H1 (cell line): ENCODE results near the gene HDAC7. TPM values are rescaled to one million over a fixed set of nuclear protein-coding genes. Genes with fewer than 3 reads are reported as not detected.

Source experiments
- CTCF ChIA-PET: fragments of 300-600 bp; sonication (Branson Sonifier 250); formaldehyde crosslinking; loops from one replicate; lab custom pipeline; 2021; ENCODE audit not compliant: partially characterized antibody; lab: Charles Lee
- POLR2A ChIA-PET: fragments of 300-600 bp; sonication (Branson Sonifier 250); formaldehyde crosslinking; loops from one replicate; lab custom pipeline; 2021; ENCODE audit warnings: inconsistent platforms; ENCODE audit not compliant: partially characterized antibody; lab: Charles Lee
- DNase-seq, 2 experiments: peaks; one replicate each; pipeline versions ENCODE4 v3.0.0 to v3.0.0-alpha.2; 2010 to 2022; ENCODE audit warnings: low spot score in 2 of 2, low read depth in 1 of 2, mixed read lengths in 1 of 2
- FAIRE-seq: peaks from 2 replicates; lab custom pipeline; 2011; peaks lifted over from hg19 to GRCh38; lab: Jason Lieb, UNC
- H2AFZ ChIP-seq: 2 replicates; pipeline ENCODE4 v1.8.1; 2012; ENCODE audit warnings: low read length, inconsistent platforms
- H2AK5ac ChIP-seq: 2 replicates; pipeline ENCODE4 v1.6.1; 2013; ENCODE audit warnings: low read depth, low read length
- H2BK120ac ChIP-seq: replicated peaks from 2 replicates; pipeline ENCODE3; 2013; ENCODE audit warnings: low read depth, low read length, inconsistent platforms
- H2BK12ac ChIP-seq: 2 replicates; pipeline ENCODE4 v1.6.1; 2013; ENCODE audit warnings: low read depth, low read length
- H2BK15ac ChIP-seq: 2 replicates; pipeline ENCODE4 v1.6.1; 2013; ENCODE audit warnings: low read length
- H2BK20ac ChIP-seq: 2 replicates; pipeline ENCODE4 v1.6.1; 2013; ENCODE audit warnings: low read length
- H2BK5ac ChIP-seq: 2 replicates; pipeline ENCODE4 v1.6.1; 2013; ENCODE audit warnings: low read depth, low read length
- H3K14ac ChIP-seq: 2 replicates; pipeline ENCODE4 v1.6.1; 2013; ENCODE audit warnings: inconsistent platforms; ENCODE audit not compliant: insufficient read length
- H3K18ac ChIP-seq: 2 replicates; pipeline ENCODE4 v1.6.1; 2013; ENCODE audit warnings: low read length; ENCODE audit errors: extremely low read depth
- H3K23ac ChIP-seq: 2 replicates; pipeline ENCODE4 v1.6.1; 2013; ENCODE audit warnings: inconsistent platforms; ENCODE audit not compliant: insufficient read length
- H3K23me2 ChIP-seq: 2 replicates; pipeline ENCODE4 v1.6.1; 2013; ENCODE audit warnings: low read depth, low read length
- H3K27ac ChIP-seq: 2 replicates; pipeline ENCODE4 v1.6.1; 2011; ENCODE audit warnings: low read depth, low read length, inconsistent platforms
- H3K27me3 ChIP-seq, 4 experiments: replicated peaks in 1 of 4; 1 replicate in 1 of 4; 2 replicates in 3 of 4; pipeline versions ENCODE4 v1.6.1 to v1.8.1; 2011 to 2013; ENCODE audit warnings: low read length in 3 of 4, mild to moderate bottlenecking in 3 of 4, inconsistent platforms in 2 of 4, mixed read lengths in 2 of 4, moderate library complexity in 1 of 4; ENCODE audit not compliant: control insufficient read depth in 3 of 4, insufficient read depth in 3 of 4; ENCODE audit errors: extremely low read depth in 1 of 4
- H3K36me3 ChIP-seq, 4 experiments: 2 replicates each; pipeline versions ENCODE4 v1.6.1 to v1.8.1; 2011 to 2013; ENCODE audit warnings: mild to moderate bottlenecking in 4 of 4, low read length in 3 of 4, moderate library complexity in 2 of 4, control low read depth in 1 of 4, inconsistent platforms in 1 of 4; ENCODE audit not compliant: insufficient read depth in 4 of 4, control insufficient read depth in 2 of 4
- H3K4ac ChIP-seq: replicated peaks from 2 replicates; pipeline ENCODE3; 2013; ENCODE audit warnings: low read length, low read depth, mixed read lengths, inconsistent platforms; ENCODE audit not compliant: insufficient read length
- H3K4me1 ChIP-seq, 4 experiments: replicated peaks in 1 of 4; 1 replicate in 1 of 4; 2 replicates in 3 of 4; pipeline versions ENCODE4 v1.6.1 to v1.8.1; 2011 to 2013; ENCODE audit warnings: low read length in 3 of 4, inconsistent platforms in 2 of 4, mixed read lengths in 1 of 4; ENCODE audit not compliant: insufficient read depth in 4 of 4, control insufficient read depth in 3 of 4
- H3K4me2 ChIP-seq, 2 experiments: 2 replicates each; pipeline versions ENCODE4 v1.6.1 to v1.8.1; 2011 to 2013; ENCODE audit warnings: low read depth in 2 of 2, low read length in 2 of 2, control low read depth in 1 of 2, inconsistent platforms in 1 of 2, mild to moderate bottlenecking in 1 of 2; ENCODE audit not compliant: insufficient read depth in 1 of 2
- H3K4me3 ChIP-seq, 4 experiments: fragments of 200-600, 300-600 bp in 1 of 4; sonication (generic), shearing (Covaris generic), sonication (Bioruptor Twin) in 1 of 4; 2 replicates each; pipeline versions ENCODE4 v1.5.1 to v1.8.1; 2011 to 2016; ENCODE audit warnings: low read length in 4 of 4, low read depth in 3 of 4, control low read depth in 2 of 4, inconsistent platforms in 2 of 4, mild to moderate bottlenecking in 2 of 4, mixed read lengths in 1 of 4, moderate library complexity in 1 of 4; ENCODE audit not compliant: insufficient read depth in 2 of 4; ENCODE audit errors: extremely low read depth in 1 of 4
- H3K56ac ChIP-seq: replicated peaks from 2 replicates; pipeline ENCODE3; 2013; ENCODE audit warnings: low read depth, mild to moderate bottlenecking, mixed read lengths, low read length, inconsistent platforms; ENCODE audit not compliant: insufficient read length
- H3K79me1 ChIP-seq: 2 replicates; pipeline ENCODE4 v1.6.1; 2013; ENCODE audit warnings: low read depth, low read length, control low read depth
- H3K79me2 ChIP-seq, 2 experiments: 2 replicates each; pipeline versions ENCODE4 v1.6.1 to v1.8.1; 2012 to 2013; ENCODE audit warnings: low read length in 2 of 2, mild to moderate bottlenecking in 2 of 2, inconsistent platforms in 1 of 2; ENCODE audit not compliant: insufficient read depth in 2 of 2, control insufficient read depth in 1 of 2
- H3K9ac ChIP-seq, 4 experiments: replicated peaks in 1 of 4; 1 replicate in 1 of 4; 2 replicates in 3 of 4; pipeline versions ENCODE4 v1.6.1 to v1.8.1; 2011 to 2013; ENCODE audit warnings: low read depth in 3 of 4, low read length in 3 of 4, control low read depth in 2 of 4, mild to moderate bottlenecking in 2 of 4, moderate library complexity in 2 of 4, inconsistent platforms in 1 of 4; ENCODE audit errors: extremely low read depth in 1 of 4
- H3K9me3 ChIP-seq, 2 experiments: 2 replicates each; pipeline versions ENCODE4 v1.6.1 to v1.8.1; 2012 to 2013; ENCODE audit warnings: mild to moderate bottlenecking in 2 of 2, moderate library complexity in 2 of 2, control low read depth in 1 of 2, inconsistent platforms in 1 of 2, low read depth in 1 of 2, low read length in 1 of 2, mixed read lengths in 1 of 2; ENCODE audit not compliant: insufficient read depth in 2 of 2
- H4K20me1 ChIP-seq, 2 experiments: replicated peaks in 1 of 2; 2 replicates each; pipeline versions ENCODE3 to v1.8.1; 2011 to 2013; ENCODE audit warnings: inconsistent platforms in 2 of 2, low read length in 2 of 2, mild to moderate bottlenecking in 1 of 2; ENCODE audit not compliant: insufficient read depth in 2 of 2, control insufficient read depth in 1 of 2
- H4K5ac ChIP-seq: 2 replicates; pipeline ENCODE4 v1.6.1; 2013; ENCODE audit warnings: low read length, low read depth, mixed read lengths, inconsistent platforms; ENCODE audit not compliant: insufficient read length
- H4K8ac ChIP-seq: 2 replicates; pipeline ENCODE4 v1.8.0; 2013; ENCODE audit warnings: mild to moderate bottlenecking, moderate library complexity, low read length, inconsistent platforms; ENCODE audit not compliant: insufficient read depth; ENCODE audit errors: extremely low read depth
- H4K91ac ChIP-seq: replicated peaks from 2 replicates; pipeline ENCODE3; 2013; ENCODE audit warnings: low read length, mixed read lengths, inconsistent platforms; ENCODE audit not compliant: insufficient read length
- ATF3 ChIP-seq: IDR thresholded peaks from 2 replicates; pipeline ENCODE4 v1.6.1; 2011; ENCODE audit warnings: low read depth, mild to moderate bottlenecking, low read length; ENCODE audit not compliant: insufficient read depth
- BCL11A ChIP-seq, 2 experiments: IDR thresholded peaks; one replicate each; pipeline ENCODE4 v1.6.1; 2011; ENCODE audit warnings: low read depth in 2 of 2, low read length in 2 of 2, mild to moderate bottlenecking in 2 of 2
- CTBP2 ChIP-seq: IDR thresholded peaks from 2 replicates; pipeline ENCODE4 v1.7.0; 2011; ENCODE audit warnings: borderline replicate concordance, mild to moderate bottlenecking, moderate library complexity, mixed read lengths, low read length; ENCODE audit not compliant: insufficient read depth, insufficient read length
- EZH2 ChIP-seq: fragments of 200-600 bp; sonication (generic); IDR thresholded peaks from 2 replicates; pipeline ENCODE4 v1.7.1; 2012; ENCODE audit warnings: low read depth, mild to moderate bottlenecking, moderate library complexity, low read length, inconsistent platforms; ENCODE audit not compliant: severe bottlenecking
- HDAC6 ChIP-seq: IDR thresholded peaks from one replicate; pipeline ENCODE4 v1.7.1; 2012; ENCODE audit warnings: low read depth, mild to moderate bottlenecking, inconsistent platforms, low read length, moderate library complexity
- NANOG ChIP-seq: IDR thresholded peaks from 2 replicates; pipeline ENCODE4 v1.6.1; 2011; ENCODE audit warnings: low read length, low read depth, mild to moderate bottlenecking, inconsistent platforms; ENCODE audit not compliant: insufficient read depth, poor library complexity, severe bottlenecking
- NRF1 ChIP-seq: IDR thresholded peaks from 2 replicates; pipeline ENCODE4 v1.6.1; 2011; ENCODE audit warnings: mild to moderate bottlenecking, low read depth, low read length, improper control_type of control experiment
- POU5F1 ChIP-seq: IDR thresholded peaks from 2 replicates; pipeline ENCODE4 v1.6.1; 2011; ENCODE audit warnings: low read depth, mild to moderate bottlenecking, low read length, moderate library complexity
- SRF ChIP-seq: IDR thresholded peaks from 2 replicates; pipeline ENCODE4 v1.6.1; 2011; ENCODE audit warnings: mild to moderate bottlenecking, low read depth, low read length, moderate library complexity
- SUZ12 ChIP-seq: fragments of 200-600 bp; sonication (generic); IDR thresholded peaks from 2 replicates; pipeline ENCODE4 v1.6.1; 2012; ENCODE audit warnings: mild to moderate bottlenecking, inconsistent platforms, low read length, moderate library complexity, mixed read lengths
- TEAD4 ChIP-seq: IDR thresholded peaks from 2 replicates; pipeline ENCODE4 v1.6.1; 2012; ENCODE audit warnings: low read depth, low read length, inconsistent platforms, mixed read lengths
- WGBS, 2 experiments: shearing (Covaris generic) in 1 of 2; methylation state at CpG; one replicate each; pipeline versions ENCODE4 v1.1.6 to v1.1.7; 2013 to 2015; ENCODE audit warnings: low lambda C conversion rate in 2 of 2, mixed read lengths in 2 of 2, inconsistent platforms in 1 of 2, low coverage in 1 of 2, missing lambda C conversion rate in 1 of 2; ENCODE audit not compliant: insufficient replicate concordance in 2 of 2, insufficient coverage in 1 of 2, insufficient read length in 1 of 2; ENCODE audit errors: extremely low coverage in 1 of 2, missing lambda C conversion rate in 1 of 2; 5-methylcytosine and 5-hydroxymethylcytosine counted together
- polyA plus RNA-seq, 7 experiments: library from polyadenylated mRNA; depleted of rRNA in 3 of 7; stranded (reverse) in 5 of 7; unstranded in 2 of 7; fragments of >200 nt in 5 of 7; fragments of 200-250 nt in 2 of 7; gene quantifications; 1 replicate in 5 of 7; 2 replicates in 1 of 7; 4 replicates in 1 of 7; pipeline versions ENCODE4 v1.2.1 to v1.2.3, GENCODE V29; 2011 to 2013; ENCODE audit warnings: missing spikeins in 2 of 7, mixed read lengths in 2 of 7
- total RNA-seq: library from RNA; stranded (reverse); fragmentation: NEBNext Ultra II Directional; extraction: Animal tissue kit (Norgen Biotek cat#: 25700); gene quantifications from 2 replicates; pipeline ENCODE4 v1.2.1, GENCODE V29; 2021
- TF ChIP-seq, protein P1 (sequence below): IDR thresholded peaks from 2 replicates; pipeline ENCODE4 v1.6.1; 2012; ENCODE audit warnings: inconsistent platforms

HDAC7 gene
- total and polyA plus RNA-seq, 2 of the 8 experiments (the other 6 are each of a cell fraction or from before 2014, with no cell fraction given), result 25.5 to 84.9 TPM

DNA sequence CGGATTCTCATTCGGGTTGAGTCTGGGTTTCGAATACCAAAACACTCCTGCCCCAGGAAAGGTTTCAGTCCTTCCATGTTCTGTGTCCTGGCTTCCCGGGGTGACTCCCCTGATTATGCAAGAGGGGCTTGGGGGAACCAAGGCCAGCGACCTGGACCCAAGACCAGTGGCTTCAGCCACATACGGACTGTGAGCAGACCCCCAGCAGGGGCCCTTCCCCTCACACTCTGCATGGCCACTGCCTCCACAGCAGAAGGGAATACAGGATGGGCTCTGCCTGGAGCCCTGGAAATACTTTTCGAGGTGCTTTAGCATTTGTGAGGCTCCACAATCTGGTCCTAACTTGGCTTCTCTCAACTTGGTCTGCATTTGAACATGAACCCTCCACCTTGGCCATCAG is 19.1 kb downstream of the HDAC7 start:
- no peak overlapping the region for H3K56ac ChIP-seq
- H2AK5ac ChIP-seq, result no peak overlapping the region
- H2BK5ac ChIP-seq, result no peak overlapping the region
- peaks cover 3% of the 10 kb centered on the region; the same call in 1 of the 2 replicates for H3K79me1 ChIP-seq
- no peak overlapping the region for H3K4ac ChIP-seq
- no peak overlapping the region for H2BK12ac ChIP-seq
- no peak overlapping the region for H4K91ac ChIP-seq
- CTCF ChIA-PET, result interaction anchor here (1.2 to 58.8 kb wide), 11 partner anchors 10 to 94 kb away, joined by 3 to 2001 read pairs (median 30); partner anchors contain the start of genes HDAC7 and RAPGEF3
- peaks cover 0 to 13% (median 4%) of the 10 kb centered on the region in 4 experiments; a peak in 5 of 7 replicates for H3K4me1 ChIP-seq
- H3K4me2 ChIP-seq, result no peak overlapping the region
- peaks cover 0 to 51% of the 10 kb centered on the region in 2 experiments; a peak in 2 of 4 replicates for H3K79me2 ChIP-seq
- 0 out of 2 replicates have a peak, but pooled peaks cover 1% of the 10 kb centered on the region for H3K23me2 ChIP-seq
- H2BK120ac ChIP-seq, result no peak overlapping the region
- H2AFZ ChIP-seq, result no peak overlapping the region
- H3K36me3 ChIP-seq, result peaks cover 0 to 9% (median 3%) of the 10 kb centered on the region in 4 experiments; a peak in 4 of 8 replicates
- WGBS, 2 experiments, result 92% methylated on average over 7 of the region's 7 CpGs; no CpG with 5 or more reads in 1 of the 2 experiments
- H2BK15ac ChIP-seq, result no peak overlapping the region
- no peak overlapping the region for H3K14ac ChIP-seq
- H2BK20ac ChIP-seq, result no peak overlapping the region
- DNase-seq (no peak), FAIRE-seq (no peak)
- no peak overlapping the region for H3K4me3 ChIP-seq
- H3K9me3 ChIP-seq, result no peaks in the 10 kb centered on the region
- no peaks in the 10 kb centered on the region for H3K27me3 ChIP-seq
- H4K8ac ChIP-seq, result no peak overlapping the region
- POLR2A ChIA-PET, result interaction anchor here (0.8 to 29.3 kb wide), 5 partner anchors 7 to 37 kb away, joined by 3 to 480 read pairs (median 5); no protein-coding TSS in a partner anchor
- H3K18ac ChIP-seq, result no peak overlapping the region
- H4K5ac ChIP-seq, result no peak overlapping the region
- H4K20me1 ChIP-seq, result peaks cover 8% of the 10 kb centered on the region in 2 experiments
- no peak overlapping the region for H3K23ac ChIP-seq
- H3K27ac ChIP-seq, result no peak overlapping the region
- H3K9ac ChIP-seq, result no peak overlapping the region
- no peak for TF ChIP-seq NANOG
- no peak for TF ChIP-seq TEAD4
- no peak for TF ChIP-seq SRF
- no peak for TF ChIP-seq EZH2
- no peak for TF ChIP-seq ATF3
- no peak for TF ChIP-seq HDAC6
- no peak for TF ChIP-seq SUZ12
- TF ChIP-seq POU5F1, result no peak
- TF ChIP-seq BCL11A (IDR thresholded peaks at IDR 0.05; ENCODE audit: low read depth in 2 of 2, low read length in 2 of 2), result no peak
- TF ChIP-seq, protein P1, sequence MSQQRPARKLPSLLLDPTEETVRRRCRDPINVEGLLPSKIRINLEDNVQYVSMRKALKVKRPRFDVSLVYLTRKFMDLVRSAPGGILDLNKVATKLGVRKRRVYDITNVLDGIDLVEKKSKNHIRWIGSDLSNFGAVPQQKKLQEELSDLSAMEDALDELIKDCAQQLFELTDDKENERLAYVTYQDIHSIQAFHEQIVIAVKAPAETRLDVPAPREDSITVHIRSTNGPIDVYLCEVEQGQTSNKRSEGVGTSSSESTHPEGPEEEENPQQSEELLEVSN, result no peak
- TF ChIP-seq NRF1, result no peak
- no peak for TF ChIP-seq CTBP2
